ENCODE measurements around the gene MBTD1.
"Not testable (repeated sequence)": the region's sequence is repeated elsewhere in the genome, so short reads cannot be mapped to it uniquely, and the experiment has no call there.

MBTD1 gene

GRCh38 chr17:51189162-51189561, 70.7 kb downstream of the MBTD1 start:
- no peak for DNase-seq (ENCODE audit: low read depth)

GRCh38 chr17:51188271-51188833, 71.5 kb downstream of the MBTD1 start:
- DNase-seq (ENCODE audit: low read depth) = no peak

DNA sequence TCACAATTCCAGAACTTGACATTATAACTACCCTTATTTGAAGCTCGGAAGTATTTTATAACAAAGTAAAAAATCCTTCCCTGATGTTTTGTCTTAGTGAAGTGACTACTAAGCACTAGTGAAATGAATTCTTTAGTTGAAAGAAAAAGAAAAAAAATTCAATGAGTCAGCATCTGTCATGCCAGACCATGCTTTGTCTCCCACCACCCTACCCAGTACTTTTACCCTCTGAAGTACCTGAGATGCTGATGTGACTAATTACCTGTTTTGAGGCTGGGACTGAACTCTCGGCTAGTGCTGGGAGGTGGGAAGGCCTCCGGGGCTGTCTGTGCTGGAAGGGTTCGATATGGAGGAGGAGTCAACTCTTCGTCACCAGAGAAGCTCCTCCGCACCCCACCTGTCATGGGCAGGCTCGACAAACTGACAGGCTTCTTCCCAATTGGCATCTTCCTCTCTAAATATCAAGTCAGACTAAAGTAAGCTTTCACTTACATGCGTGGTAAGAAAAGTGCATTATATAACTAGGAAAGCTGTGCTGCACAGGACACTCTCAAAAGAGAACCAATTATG, 74.0 kb downstream of the MBTD1 start:
- no peak for DNase-seq (ENCODE audit: low read depth)

- no peak for DNase-seq (ENCODE audit: low read depth)
These were observed 75.7 kb downstream of the MBTD1 start for GRCh38 chr17:51184124-51184523.

GRCh38 chr17:51180486-51180885, 79.4 kb downstream of the MBTD1 start:
- DNase-seq (ENCODE audit: low read depth) = no peak

- DNase-seq (ENCODE audit: low read depth) = not testable (repeated sequence)
These were observed 87.8 kb downstream of the MBTD1 start for GRCh38 chr17:51172030-51172429.

DNA sequence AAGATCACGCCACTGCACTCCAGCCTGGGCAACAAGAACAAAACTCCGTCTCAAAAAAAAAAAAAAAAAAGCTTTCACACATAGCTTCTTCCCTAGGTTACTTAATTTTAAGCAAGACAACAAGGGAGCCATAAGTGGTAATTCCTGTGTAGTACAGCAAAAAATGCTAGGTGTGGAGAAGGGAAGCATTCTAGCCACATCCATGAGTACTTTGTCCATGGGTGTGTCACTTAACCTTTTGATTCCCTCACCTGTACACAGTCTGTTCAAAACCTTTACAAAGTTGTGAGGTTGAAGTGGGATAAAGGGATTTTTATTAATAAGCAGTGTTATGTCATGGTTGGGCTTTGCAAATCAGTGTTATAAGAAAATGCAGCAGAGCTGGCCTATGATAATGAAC, 89.1 kb downstream of the MBTD1 start:
- no peak for DNase-seq (ENCODE audit: low read depth)

DNA sequence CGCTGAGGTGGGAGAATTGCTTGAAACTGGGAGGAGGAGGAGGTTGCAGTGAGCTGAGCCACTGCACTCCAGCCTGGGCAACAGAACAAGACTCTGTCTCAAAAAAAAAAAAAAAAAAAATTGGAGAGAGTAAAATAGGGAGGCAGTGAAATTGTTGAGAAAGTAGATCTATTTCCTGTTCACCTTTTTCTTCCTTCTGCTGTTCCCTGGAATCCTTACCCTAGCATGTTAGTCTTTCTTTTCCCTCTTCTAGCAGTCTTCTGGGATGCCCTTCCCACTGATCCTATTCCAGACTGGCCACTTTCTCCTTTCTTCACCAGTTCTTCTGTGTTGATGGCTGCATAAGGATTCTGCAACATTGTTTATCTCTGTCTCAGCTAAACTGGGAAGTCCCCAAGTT, 90.5 kb downstream of the MBTD1 start:
- DNase-seq (ENCODE audit: low read depth) = no peak

- peak; percentile 29 for DNase-seq (ENCODE audit: low read depth)
These were observed 92.6 kb downstream of the MBTD1 start for GRCh38 chr17:51166987-51167931.

DNA sequence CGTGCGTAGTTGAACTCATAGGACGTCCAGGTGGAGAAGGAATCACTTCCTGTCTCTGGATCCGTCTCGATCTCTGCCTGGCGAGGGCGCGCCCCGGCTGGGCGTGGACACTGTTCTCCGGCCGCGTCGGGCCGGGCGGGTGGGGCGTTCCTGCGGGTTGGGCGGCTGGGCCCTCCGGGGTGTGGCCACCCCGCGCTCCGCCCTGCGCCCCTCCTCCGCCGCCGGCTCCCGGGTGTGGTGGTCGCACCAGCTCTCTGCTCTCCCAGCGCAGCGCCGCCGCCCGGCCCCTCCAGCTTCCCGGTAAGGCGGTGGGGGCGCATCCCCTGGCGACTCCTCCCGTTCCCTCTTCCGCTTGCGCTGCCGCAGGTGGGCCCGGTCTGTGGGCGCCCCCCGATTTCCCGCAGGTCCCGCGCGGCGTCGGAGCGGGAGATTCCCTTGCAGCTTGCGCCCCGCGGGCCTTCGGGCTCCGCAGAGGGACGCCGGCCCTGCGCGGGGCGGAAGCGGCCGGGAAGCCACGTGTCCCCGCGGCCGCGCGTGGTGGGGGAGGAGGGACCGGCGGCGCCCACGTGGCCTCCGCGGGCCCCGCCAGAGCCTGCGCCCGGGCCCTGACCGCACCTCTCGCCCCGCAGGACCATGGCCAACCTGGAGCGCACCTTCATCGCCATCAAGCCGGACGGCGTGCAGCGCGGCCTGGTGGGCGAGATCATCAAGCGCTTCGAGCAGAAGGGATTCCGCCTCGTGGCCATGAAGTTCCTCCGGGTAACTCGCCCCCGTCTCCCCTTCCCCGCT, 93.5 kb downstream of the MBTD1 start, which contains the start of gene NME2:
TSS of gene NME2 (plus strand) at position 214 of the 789 bp plus-strand sequence. CDS start at position 634, 420 bp downstream.
- peak; percentile 71 for DNase-seq (ENCODE audit: low read depth)

GRCh38 chr17:51165680-51166197, 94.1 kb downstream of the MBTD1 start:
- DNase-seq (ENCODE audit: low read depth) = no peak

DNA sequence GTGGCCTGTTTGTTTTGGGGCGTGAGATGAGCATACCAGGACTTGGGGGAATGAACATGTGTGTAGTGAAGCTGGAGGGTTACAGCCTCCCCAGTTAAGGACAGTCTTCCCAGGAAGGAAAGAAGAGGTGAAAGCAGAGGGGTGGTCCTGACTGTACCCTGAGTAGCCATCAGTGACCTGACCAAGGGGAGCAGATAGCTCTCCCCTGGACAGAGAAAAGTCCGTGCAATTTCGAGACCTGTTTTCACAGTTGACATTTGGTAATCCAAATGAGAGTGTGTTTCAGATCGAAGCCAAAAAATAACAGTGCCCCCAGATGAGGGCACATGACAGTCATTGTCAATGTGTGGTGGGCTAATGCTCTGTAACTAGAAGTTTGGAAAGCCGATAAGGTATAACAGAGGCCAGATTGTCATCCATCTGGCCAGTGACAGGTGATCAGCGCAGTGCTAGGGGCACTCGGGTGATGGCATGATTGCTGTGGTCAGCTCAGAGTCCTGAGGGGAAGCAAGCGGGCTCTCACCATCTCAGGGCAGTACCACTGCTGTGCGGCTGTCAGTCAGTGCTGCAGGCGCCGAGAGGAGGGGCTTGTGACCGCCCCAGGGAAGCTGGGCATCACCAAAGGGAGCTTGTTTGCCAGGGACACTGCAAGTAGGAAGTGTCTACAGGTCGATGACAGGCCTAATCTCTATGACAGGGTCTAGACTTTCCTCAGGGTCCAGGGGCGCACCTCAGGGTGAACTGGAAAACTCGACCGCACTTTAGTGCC, 94.8 kb downstream of the MBTD1 start:
- DNase-seq (ENCODE audit: low read depth) = no peak

GRCh38 chr17:51161541-51161940, 98.3 kb downstream of the MBTD1 start:
- DNase-seq (ENCODE audit: low read depth) = no peak

DNA sequence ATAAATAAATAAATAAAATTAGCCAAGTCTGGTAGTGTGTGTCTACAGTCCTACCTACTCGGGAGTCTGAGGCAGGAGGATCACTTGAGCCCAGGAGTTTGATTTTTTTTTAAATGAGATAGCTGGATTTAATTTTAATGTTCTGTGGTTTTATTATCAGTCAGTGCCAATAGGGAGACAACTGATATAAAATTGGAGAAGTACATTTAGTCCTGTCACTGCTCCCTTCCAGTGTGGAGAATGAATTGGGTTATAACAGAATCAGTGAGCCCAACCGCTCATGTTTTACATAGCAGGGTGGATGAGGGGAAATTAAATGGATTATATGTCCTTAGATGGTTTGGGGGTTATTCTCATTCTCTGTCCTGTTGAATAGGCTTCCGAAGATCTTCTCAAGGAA, 100.2 kb downstream of the MBTD1 start:
- DNase-seq (ENCODE audit: low read depth) = no peak

GRCh38 chr17:51155416-51155815, 104.4 kb downstream of the MBTD1 start:
- DNase-seq (ENCODE audit: low read depth) = no peak

GRCh38 chr17:51154176-51154575, 105.7 kb downstream of the MBTD1 start:
- DNase-seq (ENCODE audit: low read depth) = no peak

DNA sequence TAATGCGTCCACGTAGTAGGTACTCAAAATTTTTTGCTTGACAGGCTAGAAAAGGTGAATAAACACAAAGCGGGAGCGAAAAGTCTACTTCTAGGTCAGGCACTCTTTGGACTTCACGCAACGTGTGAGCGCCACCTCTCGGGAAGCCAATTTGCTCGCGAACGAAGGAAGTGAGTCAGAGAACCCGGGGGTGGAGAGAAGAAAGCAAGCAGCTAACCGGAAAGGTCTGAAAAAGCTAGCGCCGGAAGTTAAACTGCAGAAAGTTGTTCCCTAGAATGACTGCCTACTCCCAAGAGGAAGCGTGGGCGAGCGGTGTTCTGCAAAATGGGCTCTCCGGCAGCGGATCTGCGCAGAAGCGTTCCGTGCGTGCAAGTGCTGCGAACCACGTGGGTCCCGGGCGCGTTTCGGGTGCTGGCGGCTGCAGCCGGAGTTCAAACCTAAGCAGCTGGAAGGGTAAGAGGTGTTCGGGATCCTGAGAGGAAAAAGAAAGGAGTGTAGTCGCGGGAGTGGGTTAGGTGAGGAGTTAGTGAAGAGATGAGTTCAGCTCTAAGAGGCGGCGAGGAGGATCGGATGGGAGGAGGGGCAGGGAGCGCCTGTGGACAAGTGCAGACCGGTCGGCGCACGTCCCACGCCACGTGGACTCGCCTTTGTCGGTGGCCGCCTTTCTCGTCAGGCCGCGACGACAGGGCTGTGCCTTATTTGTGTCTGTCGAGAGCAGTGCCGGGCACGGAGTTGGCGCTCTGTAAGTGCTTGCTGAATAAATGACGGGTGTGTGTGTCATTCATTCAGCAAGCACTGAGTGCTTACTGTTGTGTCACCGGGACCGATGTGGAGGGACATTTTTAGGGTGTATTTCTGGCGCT, 106.4 kb downstream of the MBTD1 start, which contains the start of gene NME1:
TSS of gene NME1 (plus strand) at position 350 of the 863 bp plus-strand sequence. CDS start 2,096 bp downstream, outside the sequence.
- peak; percentile 96 for DNase-seq (ENCODE audit: low read depth)

DNA sequence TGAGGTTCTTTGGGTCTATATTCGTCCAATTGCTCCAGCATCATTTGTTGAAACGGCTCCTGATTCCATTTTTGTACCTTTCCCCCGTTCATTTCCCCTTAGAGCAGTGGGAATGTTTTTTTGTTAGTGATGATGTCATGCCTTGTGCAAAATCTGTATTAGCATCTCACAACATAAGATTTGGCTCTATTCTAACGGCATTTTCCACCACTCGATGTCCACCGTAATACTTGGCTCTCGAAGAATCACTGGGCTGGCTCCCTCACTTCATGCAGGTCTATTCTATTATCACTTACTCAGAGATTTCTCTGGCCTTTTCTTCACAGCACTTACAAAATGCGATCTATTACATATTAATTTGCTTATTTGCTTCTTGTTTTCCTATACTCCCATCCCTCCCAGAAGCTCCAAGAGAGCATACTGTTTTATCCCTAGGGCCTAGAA, 107.1 kb downstream of the MBTD1 start:
- DNase-seq (ENCODE audit: low read depth) = no peak

- DNase-seq (ENCODE audit: low read depth) = no peak
These were observed 108.9 kb downstream of the MBTD1 start for GRCh38 chr17:51150932-51151331.

GRCh38 chr17:51149163-51149562, 110.7 kb downstream of the MBTD1 start:
- no peak for DNase-seq (ENCODE audit: low read depth)
